DMS153 treated with DMSO at 0.1 percent for 48 hours (cell line): ENCODE results near the gene GAPVD1.
"Not testable (repeated sequence)": the region's sequence is repeated elsewhere in the genome, so short reads cannot be mapped to it uniquely, and the experiment has no call there.

ENCODE experiments used
- DNase-seq: peaks from one replicate; lab custom pipeline; 2025; ENCODE audit not compliant: unreplicated experiment; lab: John Stamatoyannopoulos, UW

GAPVD1 gene

GRCh38 chr9:125372441-125373226, 111.0 kb downstream of the GAPVD1 start:
- no peak for DNase-seq

- DNase-seq = peak; percentile 40
Observed at GRCh38 chr9:125374443-125375309, 113.0 kb downstream of the GAPVD1 start.

GRCh38 chr9:125375820-125376219, 114.2 kb downstream of the GAPVD1 start:
- DNase-seq = no peak

GRCh38 chr9:125376261-125377226, 114.9 kb downstream of the GAPVD1 start:
- no peak for DNase-seq

GRCh38 chr9:125377584-125378250, 116.1 kb downstream of the GAPVD1 start:
- no peak for DNase-seq

GRCh38 chr9:125378778-125379177, 117.2 kb downstream of the GAPVD1 start:
- no peak for DNase-seq

- no peak for DNase-seq
Observed at GRCh38 chr9:125379208-125379607, 117.6 kb downstream of the GAPVD1 start.

GRCh38 chr9:125380406-125380805, 118.8 kb downstream of the GAPVD1 start:
- no peak for DNase-seq

GRCh38 chr9:125387861-125388524, 126.4 kb downstream of the GAPVD1 start:
- no peak for DNase-seq

GRCh38 chr9:125388978-125389377, 127.4 kb downstream of the GAPVD1 start:
- DNase-seq = no peak

GRCh38 chr9:125391704-125392103, 130.1 kb downstream of the GAPVD1 start:
- DNase-seq = no peak

- DNase-seq = no peak
Observed at GRCh38 chr9:125393426-125393825, 131.8 kb downstream of the GAPVD1 start.

- DNase-seq = no peak
Observed at GRCh38 chr9:125396799-125397198, 135.2 kb downstream of the GAPVD1 start.

GRCh38 chr9:125397736-125398135, 136.1 kb downstream of the GAPVD1 start:
- DNase-seq = no peak

- DNase-seq = no peak
Observed at GRCh38 chr9:125398243-125398642, 136.6 kb downstream of the GAPVD1 start.

GRCh38 chr9:125399165-125399564, 137.5 kb downstream of the GAPVD1 start:
- DNase-seq = no peak

- DNase-seq = no peak
Observed at GRCh38 chr9:125399666-125400065, 138.0 kb downstream of the GAPVD1 start.

- DNase-seq = not testable (repeated sequence)
Observed at GRCh38 chr9:125400232-125400631, 138.6 kb downstream of the GAPVD1 start.

- no peak for DNase-seq
Observed at GRCh38 chr9:125400725-125401716, 139.4 kb downstream of the GAPVD1 start.
